Measurements from ENCODE around the gene LENG8.
"Not testable (repeated sequence)": the region's sequence is repeated elsewhere in the genome, so short reads cannot be mapped to it uniquely, and the experiment has no call there.

GRCh38 chr19:54495284-54495683 is 46.3 kb downstream of the LENG8 start:
- TF ChIP-seq, protein P1, sequence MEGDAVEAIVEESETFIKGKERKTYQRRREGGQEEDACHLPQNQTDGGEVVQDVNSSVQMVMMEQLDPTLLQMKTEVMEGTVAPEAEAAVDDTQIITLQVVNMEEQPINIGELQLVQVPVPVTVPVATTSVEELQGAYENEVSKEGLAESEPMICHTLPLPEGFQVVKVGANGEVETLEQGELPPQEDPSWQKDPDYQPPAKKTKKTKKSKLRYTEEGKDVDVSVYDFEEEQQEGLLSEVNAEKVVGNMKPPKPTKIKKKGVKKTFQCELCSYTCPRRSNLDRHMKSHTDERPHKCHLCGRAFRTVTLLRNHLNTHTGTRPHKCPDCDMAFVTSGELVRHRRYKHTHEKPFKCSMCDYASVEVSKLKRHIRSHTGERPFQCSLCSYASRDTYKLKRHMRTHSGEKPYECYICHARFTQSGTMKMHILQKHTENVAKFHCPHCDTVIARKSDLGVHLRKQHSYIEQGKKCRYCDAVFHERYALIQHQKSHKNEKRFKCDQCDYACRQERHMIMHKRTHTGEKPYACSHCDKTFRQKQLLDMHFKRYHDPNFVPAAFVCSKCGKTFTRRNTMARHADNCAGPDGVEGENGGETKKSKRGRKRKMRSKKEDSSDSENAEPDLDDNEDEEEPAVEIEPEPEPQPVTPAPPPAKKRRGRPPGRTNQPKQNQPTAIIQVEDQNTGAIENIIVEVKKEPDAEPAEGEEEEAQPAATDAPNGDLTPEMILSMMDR (IDR thresholded peaks at IDR 0.05), result not testable (repeated sequence)
- TF ChIP-seq POLR2A (IDR thresholded peaks at IDR 0.05), result not testable (repeated sequence)

All from lower leg skin (tissue), 3 donors.